NB4 (cell line): Measurements from ENCODE around the gene IL3.

Experiments
- MYC ChIP-seq: IDR thresholded peaks from 2 replicates; pipeline ENCODE4 v1.6.1; 2011; ENCODE audit warnings: low read depth, low read length
- POLR2A ChIP-seq: IDR thresholded peaks from 2 replicates; pipeline ENCODE4 v1.6.1; 2011; ENCODE audit warnings: mild to moderate bottlenecking; ENCODE audit not compliant: insufficient read length; ENCODE audit errors: extremely low read depth
- TF ChIP-seq, protein P1 (sequence below): IDR thresholded peaks from 2 replicates; pipeline ENCODE4 v1.6.1; 2011; ENCODE audit warnings: low read depth, low read length
- TF ChIP-seq, protein P2 (sequence below): IDR thresholded peaks from one replicate; pipeline ENCODE4 v1.5.1; 2012; ENCODE audit warnings: low read depth, low read length

DNA sequence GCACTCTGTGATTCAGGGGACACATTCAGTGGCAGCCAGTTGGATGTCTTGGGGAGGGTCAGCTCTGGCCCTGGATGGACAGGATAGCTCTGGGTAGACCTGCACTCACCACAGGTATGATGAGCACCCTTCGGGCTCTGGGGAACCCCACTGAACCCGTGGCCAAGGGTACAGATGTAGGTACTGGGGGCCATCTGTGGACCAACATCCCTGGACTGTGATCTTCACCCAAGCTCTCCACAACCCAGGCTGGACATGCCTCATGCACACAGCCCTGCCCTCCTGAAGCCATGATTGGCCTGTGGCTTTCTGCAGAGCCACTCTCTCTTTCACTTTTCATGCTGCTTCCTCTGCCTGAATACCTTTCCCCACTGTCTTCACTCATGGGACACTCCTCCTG, 33.4 kb upstream of the IL3 start:
- TF ChIP-seq, protein P1, sequence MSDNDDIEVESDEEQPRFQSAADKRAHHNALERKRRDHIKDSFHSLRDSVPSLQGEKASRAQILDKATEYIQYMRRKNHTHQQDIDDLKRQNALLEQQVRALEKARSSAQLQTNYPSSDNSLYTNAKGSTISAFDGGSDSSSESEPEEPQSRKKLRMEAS, result no peak
- TF ChIP-seq, protein P2, sequence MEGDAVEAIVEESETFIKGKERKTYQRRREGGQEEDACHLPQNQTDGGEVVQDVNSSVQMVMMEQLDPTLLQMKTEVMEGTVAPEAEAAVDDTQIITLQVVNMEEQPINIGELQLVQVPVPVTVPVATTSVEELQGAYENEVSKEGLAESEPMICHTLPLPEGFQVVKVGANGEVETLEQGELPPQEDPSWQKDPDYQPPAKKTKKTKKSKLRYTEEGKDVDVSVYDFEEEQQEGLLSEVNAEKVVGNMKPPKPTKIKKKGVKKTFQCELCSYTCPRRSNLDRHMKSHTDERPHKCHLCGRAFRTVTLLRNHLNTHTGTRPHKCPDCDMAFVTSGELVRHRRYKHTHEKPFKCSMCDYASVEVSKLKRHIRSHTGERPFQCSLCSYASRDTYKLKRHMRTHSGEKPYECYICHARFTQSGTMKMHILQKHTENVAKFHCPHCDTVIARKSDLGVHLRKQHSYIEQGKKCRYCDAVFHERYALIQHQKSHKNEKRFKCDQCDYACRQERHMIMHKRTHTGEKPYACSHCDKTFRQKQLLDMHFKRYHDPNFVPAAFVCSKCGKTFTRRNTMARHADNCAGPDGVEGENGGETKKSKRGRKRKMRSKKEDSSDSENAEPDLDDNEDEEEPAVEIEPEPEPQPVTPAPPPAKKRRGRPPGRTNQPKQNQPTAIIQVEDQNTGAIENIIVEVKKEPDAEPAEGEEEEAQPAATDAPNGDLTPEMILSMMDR, result no peak
- TF ChIP-seq POLR2A (no peak), MYC (no peak)
